Stimulated activated naive CD4-positive, alpha-beta T cell (primary cell): ENCODE measurements around the gene IL18R1.
"Not testable (repeated sequence)": the region's sequence is repeated elsewhere in the genome, so short reads cannot be mapped to it uniquely, and the experiment has no call there.

Source experiments
- DNase-seq, 6 experiments: peaks; one replicate each; lab custom pipeline; 2025; lab: John Stamatoyannopoulos, UW

The IL18R1 gene

GRCh38 chr2:102355526-102356380, at the start of gene IL18R1:
Gene IL18R1 (plus strand): TSS chr2:102355796. CDS start chr2:102362661, 6,865 bp downstream.
- peak; percentile 24 to 72 (median 43) for DNase-seq

GRCh38 chr2:102306125-102306524, 49.5 kb upstream of the IL18R1 start:
- DNase-seq = no peak

- no peak for DNase-seq
These were observed 44.5 kb upstream of the IL18R1 start, which contains the start of gene IL1RL1 for GRCh38 chr2:102310964-102311640. Gene IL1RL1 (plus strand): TSS chr2:102311563. CDS start chr2:102338265, 26,702 bp downstream.

GRCh38 chr2:102313025-102313424, 42.6 kb upstream of the IL18R1 start:
- DNase-seq = no peak

GRCh38 chr2:102313471-102313870, 42.1 kb upstream of the IL18R1 start:
- DNase-seq = no peak

GRCh38 chr2:102313950-102314349, 41.6 kb upstream of the IL18R1 start:
- DNase-seq = no peak

GRCh38 chr2:102315921-102316320, 39.7 kb upstream of the IL18R1 start:
- no peak for DNase-seq

GRCh38 chr2:102317715-102318114, 37.9 kb upstream of the IL18R1 start:
- no peak for DNase-seq

GRCh38 chr2:102318437-102318836, 37.2 kb upstream of the IL18R1 start:
- no peak for DNase-seq

GRCh38 chr2:102321941-102322719, 33.5 kb upstream of the IL18R1 start:
- DNase-seq = no peak

- DNase-seq = not testable (repeated sequence)
These were observed 30.7 kb upstream of the IL18R1 start for GRCh38 chr2:102324914-102325313.

- no peak for DNase-seq
These were observed 24.1 kb upstream of the IL18R1 start for GRCh38 chr2:102331311-102331980.

GRCh38 chr2:102334486-102334885, 21.1 kb upstream of the IL18R1 start:
- no peak for DNase-seq

GRCh38 chr2:102335871-102336366, 19.7 kb upstream of the IL18R1 start:
- DNase-seq = no peak

GRCh38 chr2:102336502-102336945, 19.1 kb upstream of the IL18R1 start:
- DNase-seq = no peak

- no peak for DNase-seq
These were observed 18.6 kb upstream of the IL18R1 start for GRCh38 chr2:102337012-102337411.

- no peak for DNase-seq
These were observed 17.9 kb upstream of the IL18R1 start for GRCh38 chr2:102337481-102338386.

GRCh38 chr2:102340778-102341177, 14.8 kb upstream of the IL18R1 start:
- DNase-seq = no peak

GRCh38 chr2:102342888-102343287, 12.7 kb upstream of the IL18R1 start:
- no peak for DNase-seq

GRCh38 chr2:102344397-102344796, 11.2 kb upstream of the IL18R1 start:
- DNase-seq = no peak
